Measurements from ENCODE around the gene ASTN2. TPM values are rescaled to one million over a fixed set of nuclear protein-coding genes. Genes with fewer than 3 reads are reported as not detected.

The ASTN2 gene
- total and polyA plus RNA-seq, 10 of the 15 experiments (the other 5 are each of a cell fraction or from before 2014, with no cell fraction given), result 1.4 to 15.7 (median 7.0) TPM

DNA sequence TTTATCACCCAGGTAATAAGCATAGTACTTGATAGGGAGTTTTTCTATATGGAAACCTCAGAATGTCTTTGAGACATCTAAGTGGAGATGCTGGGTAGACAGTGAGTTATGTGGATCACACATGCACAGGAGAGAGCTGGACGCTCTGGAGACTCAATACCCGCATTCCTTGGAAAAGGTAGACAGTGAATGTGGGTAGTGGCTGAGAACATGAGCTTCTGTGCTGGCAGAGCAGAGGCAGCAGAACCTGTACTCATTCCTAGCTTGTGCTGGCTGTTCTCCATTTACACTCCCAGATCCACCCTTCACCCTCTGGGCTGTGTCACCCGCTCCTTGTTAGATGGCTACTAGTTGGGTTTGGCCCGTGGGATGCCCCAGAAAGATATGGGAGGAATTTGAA is 269.8 kb downstream of the ASTN2 start:
- H2AFZ ChIP-seq (ENCODE audit: control insufficient read depth, low read depth, low read length), result no peak overlapping the region
- no peak for ATAC-seq
- H3K4me1 ChIP-seq (ENCODE audit: control insufficient read depth, insufficient read depth, low read length), result no peaks in the 10 kb centered on the region
- intact Hi-C loops (cut with micrococcal nuclease; ENCODE audit: unreplicated experiment), result no loop called here
- H3K9ac ChIP-seq (ENCODE audit: control insufficient read depth, insufficient read depth, low read length), result no peak overlapping the region
- ChIA-PET POLR2A (no interaction called here), RAD21 (ENCODE audit: unreplicated experiment) (no interaction called here), CTCF (interaction anchor here (1.6 kb wide), 1 partner anchor 408 kb away, joined by 3 read pairs; no protein-coding TSS in a partner anchor), SMC1A (ENCODE audit: uncharacterized antibody, unreplicated experiment) (no interaction called here)
- no TSS peak for BruUV-seq (replicated peaks)
- no peaks in the 10 kb centered on the region for H3K79me2 ChIP-seq (ENCODE audit: control insufficient read depth, insufficient read depth, low read length)
- H3K9me3 ChIP-seq (replicated peaks; ENCODE audit: control insufficient read depth, insufficient read depth, low read length), result no peaks in the 10 kb centered on the region
- peaks cover 0 to 2% of the 10 kb centered on the region in 2 experiments; a peak in 1 of 4 replicates for H3K27me3 ChIP-seq (replicated peaks in 1 of 2; ENCODE audit: control insufficient read depth in 2 of 2, insufficient read depth in 2 of 2, low read length in 1 of 2)
- in situ Hi-C loops (cut with MboI), result loop anchor here (10.0 kb wide), 1 partner anchor 60 kb away; no protein-coding TSS in a partner anchor
- DNase-seq (ENCODE audit: low read depth, low spot score), result no peak
- TF ChIP-seq FOXM1 (IDR thresholded peaks at IDR 0.05; ENCODE audit: low read depth, low read length) (no peak), IRF3 (IDR thresholded peaks at IDR 0.05) (no peak), ZZZ3 (IDR thresholded peaks at IDR 0.05; ENCODE audit: control insufficient read depth, insufficient read length, low read depth) (no peak), RBBP5 (conservative IDR thresholded peaks at IDR 0.05) (no peak), PAX5 (IDR thresholded peaks at IDR 0.05; ENCODE audit: borderline replicate concordance, low read depth, low read length) (no peak), FOS (IDR thresholded peaks at IDR 0.05; ENCODE audit: borderline replicate concordance, extremely low read depth, insufficient read length) (no peak), NR2C2 (IDR thresholded peaks at IDR 0.05; ENCODE audit: borderline replicate concordance, control insufficient read depth, insufficient read length, low read depth) (no peak), ESRRA (IDR thresholded peaks at IDR 0.05; ENCODE audit: low read length) (no peak), TAF1 (IDR thresholded peaks at IDR 0.05; ENCODE audit: borderline replicate concordance, low read depth, low read length) (no peak), HDAC2 (IDR thresholded peaks at IDR 0.05) (no peak), PAX8 (IDR thresholded peaks at IDR 0.05) (no peak)
- no peaks in the 10 kb centered on the region for H4K20me1 ChIP-seq (ENCODE audit: control insufficient read depth, insufficient read depth)
- H3K4me3 ChIP-seq, result no peak overlapping the region
- WGBS (ENCODE audit: insufficient coverage, insufficient replicate concordance, low lambda C conversion rate, missing lambda C conversion rate), result 2% methylated on average over 4 of the region's 4 CpGs
- H3K36me3 ChIP-seq (ENCODE audit: control insufficient read depth in 2 of 2, insufficient read depth in 2 of 2, low read length in 1 of 2), result no peaks in the 10 kb centered on the region
- H3K27ac ChIP-seq (ENCODE audit: control insufficient read depth, insufficient read depth), result no peak overlapping the region
- no peak for FAIRE-seq
- no peak overlapping the region for H3K4me2 ChIP-seq (ENCODE audit: control insufficient read depth, insufficient read depth)
